SK-N-SH (cell line): Measurements from ENCODE around the gene PARD3. TPM values are rescaled to one million over a fixed set of nuclear protein-coding genes. Genes with fewer than 3 reads are reported as not detected.
A peak's percentile ranks its signal among the peaks of the same experiment; 100 is the strongest.
"Not testable (repeated sequence)": the region's sequence is repeated elsewhere in the genome, so short reads cannot be mapped to it uniquely, and the experiment has no call there.

Source experiments
- CTCF ChIA-PET: fragments of 300-600, 350-600 bp; formaldehyde crosslinking; extraction: SDS; loops from one replicate; lab custom pipeline; 2021; lab: Yijun Ruan, JAX
- POLR2A ChIA-PET: fragments of 350-600 bp; sonication (Branson Sonifier 250); formaldehyde crosslinking; extraction: SDS; loops from one replicate; lab custom pipeline; 2020; ENCODE audit warnings: antibody characterized with exemption, inconsistent platforms; lab: Yijun Ruan, JAX
- DNase-seq: peaks from one replicate; pipeline ENCODE4 v3.0.0; 2012
- H2AFZ ChIP-seq: fragments of 200-600 bp; sonication (generic); 2 replicates; pipeline ENCODE4 v1.8.1; 2016; ENCODE audit warnings: antibody characterized with exemption, mild to moderate bottlenecking, low read depth
- H3F3A ChIP-seq: fragments of 200-600 bp; sonication (generic); replicated peaks from 2 replicates; pipeline ENCODE3; 2016; ENCODE audit warnings: antibody characterized with exemption, mild to moderate bottlenecking; ENCODE audit not compliant: insufficient read depth
- H3K27ac ChIP-seq, 2 experiments: fragments of 200-500 bp in 1 of 2; fragments of 200-600 bp in 1 of 2; sonication (Bioruptor generic) in 1 of 2; sonication (generic), shearing (Covaris generic) in 1 of 2; 2 replicates each; pipeline versions ENCODE4 v1.5.1 to v1.6.1; 2014 to 2016; ENCODE audit warnings: low read depth in 2 of 2, inconsistent platforms in 1 of 2, low read length in 1 of 2, mild to moderate bottlenecking in 1 of 2, mixed read lengths in 1 of 2
- H3K27me3 ChIP-seq: fragments of 200-600 bp; sonication (generic), shearing (Covaris generic); 2 replicates; pipeline ENCODE4 v1.6.1; 2016; ENCODE audit warnings: mixed run types; ENCODE audit not compliant: insufficient read depth
- H3K36me3 ChIP-seq, 2 experiments: fragments of 200-500 bp in 1 of 2; fragments of 200-600 bp in 1 of 2; sonication (Bioruptor generic) in 1 of 2; sonication (generic) in 1 of 2; replicated peaks in 1 of 2; 2 replicates each; pipeline versions ENCODE3 to v1.5.1; 2014 to 2016; ENCODE audit warnings: low read length in 1 of 2, mild to moderate bottlenecking in 1 of 2; ENCODE audit not compliant: insufficient read depth in 2 of 2, control insufficient read depth in 1 of 2
- H3K4me1 ChIP-seq, 2 experiments: fragments of 200-500 bp in 1 of 2; fragments of 200-600 bp in 1 of 2; sonication (Bioruptor generic) in 1 of 2; sonication (generic), shearing (Covaris generic) in 1 of 2; 2 replicates each; pipeline versions ENCODE4 v1.5.1 to v1.6.1; 2014 to 2016; ENCODE audit warnings: low read depth in 1 of 2, low read length in 1 of 2, mixed run types in 1 of 2; ENCODE audit not compliant: insufficient read depth in 2 of 2, control insufficient read depth in 1 of 2
- H3K4me2 ChIP-seq: fragments of 200-600 bp; sonication (generic), shearing (Covaris generic); 2 replicates; pipeline ENCODE4 v1.6.1; 2017; ENCODE audit warnings: mixed run types
- H3K4me3 ChIP-seq, 2 experiments: fragments of 200-500 bp in 1 of 2; fragments of 200-600 bp in 1 of 2; sonication (Bioruptor generic) in 1 of 2; sonication (generic), shearing (Covaris generic) in 1 of 2; 2 replicates each; pipeline versions ENCODE4 v1.5.1 to v1.8.1; 2014 to 2016; ENCODE audit warnings: low read depth in 2 of 2, inconsistent platforms in 1 of 2, low read length in 1 of 2, mild to moderate bottlenecking in 1 of 2, mixed read lengths in 1 of 2, moderate library complexity in 1 of 2
- H3K79me2 ChIP-seq: fragments of 200-600 bp; sonication (generic); 2 replicates; pipeline ENCODE4 v1.8.1; 2017; ENCODE audit warnings: mild to moderate bottlenecking; ENCODE audit not compliant: insufficient read depth
- H3K9ac ChIP-seq: fragments of 200-600 bp; sonication (generic); 2 replicates; pipeline ENCODE4 v1.6.1; 2017; ENCODE audit warnings: mixed run types
- H3K9me2 ChIP-seq: fragments of 200-600 bp; sonication (generic); 2 replicates; pipeline ENCODE4 v1.6.1; 2017; ENCODE audit warnings: mixed run types
- H3K9me3 ChIP-seq: fragments of 200-600 bp; sonication (generic); 2 replicates; pipeline ENCODE4 v1.6.1; 2017; ENCODE audit warnings: mixed run types, mild to moderate bottlenecking, moderate library complexity
- H4K20me1 ChIP-seq: fragments of 200-600 bp; sonication (generic); 2 replicates; pipeline ENCODE4 v1.6.1; 2017; ENCODE audit warnings: mild to moderate bottlenecking, mixed run types; ENCODE audit not compliant: insufficient read depth
- EP300 ChIP-seq, 2 experiments: IDR thresholded peaks; 2 replicates each; pipeline versions ENCODE4 v1.4.0 to v1.6.1; 2012; ENCODE audit warnings: borderline replicate concordance in 1 of 2, low read depth in 1 of 2, low read length in 1 of 2
- EZH2phosphoT487 ChIP-seq: fragments of 200-600 bp; sonication (generic); IDR thresholded peaks from 2 replicates; pipeline ENCODE4 v1.6.1; 2017; ENCODE audit warnings: low read depth, mixed run types, mild to moderate bottlenecking, antibody characterized with exemption, moderate library complexity, borderline replicate concordance
- RAD21 ChIP-seq: IDR thresholded peaks from 2 replicates; pipeline ENCODE4 v1.6.1; 2012; ENCODE audit warnings: mild to moderate bottlenecking, low read length
- WGBS: methylation state at CpG from one replicate; pipeline ENCODE4 v1.1.6; 2017; ENCODE audit warnings: low lambda C conversion rate; 5-methylcytosine and 5-hydroxymethylcytosine counted together
- polyA plus RNA-seq, 3 experiments: library from polyadenylated mRNA; depleted of rRNA; stranded (reverse); fragments of >200 nt; gene quantifications; 2 replicates each; pipeline ENCODE4 v1.2.3, GENCODE V29; 2012
- TF ChIP-seq, protein P1 (sequence below): IDR thresholded peaks from 2 replicates; pipeline ENCODE4 v1.4.0; 2012; ENCODE audit warnings: low read depth, borderline replicate concordance
- TF ChIP-seq, protein P2 (sequence below): fragments of 150-350 bp; IDR thresholded peaks from 2 replicates; pipeline ENCODE4 v1.6.1; 2016; ENCODE audit warnings: mild to moderate bottlenecking, low read depth, low read length
- TF ChIP-seq, protein P3 (sequence below): fragments of 200-600 bp; sonication (generic); IDR thresholded peaks from 2 replicates; pipeline ENCODE4 v1.6.1; 2017; ENCODE audit warnings: antibody characterized with exemption, mild to moderate bottlenecking, moderate library complexity
- TF ChIP-seq, protein P4 (sequence below): IDR thresholded peaks from 2 replicates; pipeline ENCODE4; 2012

PARD3 gene
- polyA plus RNA-seq, 1 of the 3 experiments (the other 2 are of a cell fraction): 29.4 TPM

DNA sequence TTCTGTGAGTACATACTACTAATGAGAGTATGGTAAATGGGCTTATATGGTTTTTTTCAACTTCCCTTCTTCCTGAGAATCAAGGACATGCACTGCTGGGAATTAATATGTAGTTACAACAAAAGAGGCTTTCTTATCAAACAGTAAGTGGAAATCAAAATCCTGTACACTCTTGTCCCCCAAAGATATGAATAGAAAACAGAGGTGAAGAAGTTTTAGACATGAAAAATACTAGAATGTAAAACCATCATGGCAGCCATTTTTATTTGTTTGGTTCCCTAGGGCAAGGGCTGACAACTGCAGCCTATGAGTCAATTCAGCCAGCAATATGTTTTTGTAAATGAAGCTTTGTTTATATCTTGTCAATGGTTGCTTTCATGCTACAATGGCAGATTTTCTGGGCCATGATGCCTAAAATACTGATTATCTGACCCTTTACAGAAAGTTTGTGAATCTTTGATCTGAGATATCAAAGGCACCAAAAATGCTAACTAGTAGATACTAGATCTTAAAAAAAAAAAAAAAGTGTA, 422.4 kb downstream of the PARD3 start:
- Histone ChIP-seq H3K9ac (no peak overlapping the region), H3K9me3 (no peaks in the 10 kb centered on the region), H2AFZ (no peak overlapping the region), H3K9me2 (no peaks in the 10 kb centered on the region), H3K36me3 (peaks cover 0 to 7% of the 10 kb centered on the region in 2 experiments), H4K20me1 (no peaks in the 10 kb centered on the region), H3K27me3 (no peaks in the 10 kb centered on the region), H3K4me2 (no peak overlapping the region), H3K27ac (no peak overlapping the region), H3K4me3 (no peak overlapping the region), H3K79me2 (no peaks in the 10 kb centered on the region), H3K4me1 (peaks cover 0 to 3% of the 10 kb centered on the region in 2 experiments; a peak in 1 of 4 replicates), H3F3A (peaks cover 11% of the 10 kb centered on the region)
- ChIA-PET POLR2A (no interaction called here), CTCF (interaction anchor here (1.5 kb wide), 1 partner anchor 1277 kb away, joined by 3 read pairs; no protein-coding TSS in a partner anchor)
- no peak for DNase-seq
- TF ChIP-seq EP300 (IDR thresholded peaks at IDR 0.05; ENCODE audit: borderline replicate concordance in 1 of 2, low read depth in 1 of 2, low read length in 1 of 2) (no peak), RAD21 (no peak)
- TF ChIP-seq, protein P1, sequence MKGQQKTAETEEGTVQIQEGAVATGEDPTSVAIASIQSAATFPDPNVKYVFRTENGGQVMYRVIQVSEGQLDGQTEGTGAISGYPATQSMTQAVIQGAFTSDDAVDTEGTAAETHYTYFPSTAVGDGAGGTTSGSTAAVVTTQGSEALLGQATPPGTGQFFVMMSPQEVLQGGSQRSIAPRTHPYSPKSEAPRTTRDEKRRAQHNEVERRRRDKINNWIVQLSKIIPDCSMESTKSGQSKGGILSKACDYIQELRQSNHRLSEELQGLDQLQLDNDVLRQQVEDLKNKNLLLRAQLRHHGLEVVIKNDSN: no peak
- TF ChIP-seq, protein P2, sequence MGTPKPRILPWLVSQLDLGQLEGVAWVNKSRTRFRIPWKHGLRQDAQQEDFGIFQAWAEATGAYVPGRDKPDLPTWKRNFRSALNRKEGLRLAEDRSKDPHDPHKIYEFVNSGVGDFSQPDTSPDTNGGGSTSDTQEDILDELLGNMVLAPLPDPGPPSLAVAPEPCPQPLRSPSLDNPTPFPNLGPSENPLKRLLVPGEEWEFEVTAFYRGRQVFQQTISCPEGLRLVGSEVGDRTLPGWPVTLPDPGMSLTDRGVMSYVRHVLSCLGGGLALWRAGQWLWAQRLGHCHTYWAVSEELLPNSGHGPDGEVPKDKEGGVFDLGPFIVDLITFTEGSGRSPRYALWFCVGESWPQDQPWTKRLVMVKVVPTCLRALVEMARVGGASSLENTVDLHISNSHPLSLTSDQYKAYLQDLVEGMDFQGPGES: no peak

DNA sequence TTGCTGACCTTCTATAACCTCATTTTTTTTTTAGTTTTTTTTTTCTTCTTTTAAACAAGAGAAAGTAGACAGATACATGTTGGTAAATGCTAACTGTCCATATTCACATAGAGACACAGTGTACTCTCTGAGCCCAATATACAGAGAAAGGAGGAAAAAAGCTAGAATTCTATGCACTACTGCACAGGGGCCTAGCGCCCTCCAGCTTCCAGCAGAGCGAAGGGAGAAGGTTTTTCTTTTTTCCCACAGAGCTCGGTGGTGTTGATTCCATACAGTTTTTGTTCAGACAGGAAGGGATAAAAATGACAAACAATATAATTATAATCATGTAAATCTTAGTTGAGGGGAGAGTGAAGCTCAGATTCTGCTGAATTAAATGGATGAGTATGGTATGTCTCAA, 423.9 kb downstream of the PARD3 start:
- TF ChIP-seq, protein P3, sequence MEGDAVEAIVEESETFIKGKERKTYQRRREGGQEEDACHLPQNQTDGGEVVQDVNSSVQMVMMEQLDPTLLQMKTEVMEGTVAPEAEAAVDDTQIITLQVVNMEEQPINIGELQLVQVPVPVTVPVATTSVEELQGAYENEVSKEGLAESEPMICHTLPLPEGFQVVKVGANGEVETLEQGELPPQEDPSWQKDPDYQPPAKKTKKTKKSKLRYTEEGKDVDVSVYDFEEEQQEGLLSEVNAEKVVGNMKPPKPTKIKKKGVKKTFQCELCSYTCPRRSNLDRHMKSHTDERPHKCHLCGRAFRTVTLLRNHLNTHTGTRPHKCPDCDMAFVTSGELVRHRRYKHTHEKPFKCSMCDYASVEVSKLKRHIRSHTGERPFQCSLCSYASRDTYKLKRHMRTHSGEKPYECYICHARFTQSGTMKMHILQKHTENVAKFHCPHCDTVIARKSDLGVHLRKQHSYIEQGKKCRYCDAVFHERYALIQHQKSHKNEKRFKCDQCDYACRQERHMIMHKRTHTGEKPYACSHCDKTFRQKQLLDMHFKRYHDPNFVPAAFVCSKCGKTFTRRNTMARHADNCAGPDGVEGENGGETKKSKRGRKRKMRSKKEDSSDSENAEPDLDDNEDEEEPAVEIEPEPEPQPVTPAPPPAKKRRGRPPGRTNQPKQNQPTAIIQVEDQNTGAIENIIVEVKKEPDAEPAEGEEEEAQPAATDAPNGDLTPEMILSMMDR: peak; percentile 36
- TF ChIP-seq RAD21: peak; percentile 53
- DNase-seq, POLR2A ChIA-PET, H3F3A ChIP-seq, H3K4me2 ChIP-seq, H3K4me1 ChIP-seq, H3K4me3 ChIP-seq, H3K27ac ChIP-seq, H4K20me1 ChIP-seq, H3K9ac ChIP-seq, H3K27me3 ChIP-seq, H3K36me3 ChIP-seq, H3K79me2 ChIP-seq, H3K9me3 ChIP-seq, H3K9me2 ChIP-seq, H2AFZ ChIP-seq: not testable (repeated sequence)
- CTCF ChIA-PET: interaction anchor here (1.0 to 1.5 kb wide), 3 partner anchors 9 to 1275 kb away, joined by 3 to 5 read pairs (median 3); no protein-coding TSS in a partner anchor
- WGBS: 95% methylated on average over 3 of the region's 3 CpGs

DNA sequence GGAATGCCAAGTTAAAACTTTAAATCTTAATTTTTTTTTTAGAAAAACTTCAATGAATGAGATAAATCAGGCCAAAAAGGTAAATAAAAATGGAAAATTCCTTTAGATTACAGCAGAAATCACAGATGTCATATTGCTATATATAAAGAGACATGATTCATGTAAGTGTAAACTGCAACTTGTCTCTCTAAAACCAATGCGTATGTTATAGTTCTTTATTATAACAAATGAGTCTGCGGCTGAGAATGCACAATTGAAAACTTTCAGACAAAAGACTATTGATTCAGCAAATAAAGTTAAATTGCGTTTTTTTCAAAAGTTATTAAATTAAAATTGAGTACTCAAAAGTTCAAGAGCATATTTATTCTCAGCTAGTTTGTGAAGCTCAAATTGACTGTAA, 425.3 kb downstream of the PARD3 start:
- Histone ChIP-seq H3K4me3 (no peak overlapping the region), H2AFZ (no peak overlapping the region), H3K4me1 (peaks cover 0 to 3% of the 10 kb centered on the region in 2 experiments; a peak in 1 of 4 replicates), H3K27ac (peak overlapping the region in 1 of 2 experiments; percentile 45; a peak in 2 of 4 replicates), H3K9me2 (no peaks in the 10 kb centered on the region), H3F3A (peaks cover 7% of the 10 kb centered on the region), H3K4me2 (no peak overlapping the region), H4K20me1 (no peaks in the 10 kb centered on the region), H3K9ac (no peak overlapping the region), H3K36me3 (peaks cover 0 to 8% of the 10 kb centered on the region in 2 experiments), H3K79me2 (no peaks in the 10 kb centered on the region), H3K27me3 (no peaks in the 10 kb centered on the region), H3K9me3 (no peaks in the 10 kb centered on the region)
- CTCF ChIA-PET: no interaction called here
- POLR2A ChIA-PET: no interaction called here
- 64% methylated on average over 3 of the region's 3 CpGs for WGBS
- TF ChIP-seq, protein P4, sequence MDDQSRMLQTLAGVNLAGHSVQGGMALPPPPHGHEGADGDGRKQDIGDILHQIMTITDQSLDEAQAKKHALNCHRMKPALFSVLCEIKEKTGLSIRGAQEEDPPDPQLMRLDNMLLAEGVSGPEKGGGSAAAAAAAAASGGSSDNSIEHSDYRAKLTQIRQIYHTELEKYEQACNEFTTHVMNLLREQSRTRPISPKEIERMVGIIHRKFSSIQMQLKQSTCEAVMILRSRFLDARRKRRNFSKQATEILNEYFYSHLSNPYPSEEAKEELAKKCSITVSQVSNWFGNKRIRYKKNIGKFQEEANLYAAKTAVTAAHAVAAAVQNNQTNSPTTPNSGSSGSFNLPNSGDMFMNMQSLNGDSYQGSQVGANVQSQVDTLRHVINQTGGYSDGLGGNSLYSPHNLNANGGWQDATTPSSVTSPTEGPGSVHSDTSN: 0 out of 2 replicates have a peak, but pooled peaks have one; percentile 8
- TF ChIP-seq EZH2phosphoT487: no peak
- DNase-seq: no peak
